Astrocyte (in vitro differentiated cells and primary cell): ENCODE data around the gene ZNF770. TPM values are rescaled to one million over a fixed set of nuclear protein-coding genes. Genes with fewer than 3 reads are reported as not detected.

ENCODE experiments used
- DNase-seq: peaks from one replicate; pipeline ENCODE4 v3.0.0-alpha.2; 2010; ENCODE audit warnings: low read depth
- FAIRE-seq: peaks from 2 replicates; lab custom pipeline; 2011; peaks lifted over from hg19 to GRCh38; lab: Jason Lieb, UNC
- H2AFZ ChIP-seq: 2 replicates; pipeline ENCODE4 v1.6.0; 2012; ENCODE audit warnings: low read depth, low read length, inconsistent platforms
- H3K27ac ChIP-seq: 2 replicates; pipeline ENCODE4 v1.5.1; 2011; ENCODE audit warnings: low read depth, low read length, inconsistent platforms
- H3K27me3 ChIP-seq: 2 replicates; pipeline ENCODE4 v1.6.0; 2011; ENCODE audit warnings: low read length, inconsistent platforms; ENCODE audit not compliant: insufficient read depth
- H3K36me3 ChIP-seq: 2 replicates; pipeline ENCODE4 v1.5.1; 2011; ENCODE audit warnings: low read length, inconsistent platforms; ENCODE audit not compliant: insufficient read depth
- H3K4me1 ChIP-seq: 2 replicates; pipeline ENCODE4 v1.5.1; 2011; ENCODE audit warnings: low read length, inconsistent platforms; ENCODE audit not compliant: insufficient read depth
- H3K4me2 ChIP-seq: 2 replicates; pipeline ENCODE4 v1.6.0; 2012; ENCODE audit warnings: low read length, inconsistent platforms
- H3K4me3 ChIP-seq: 2 replicates; pipeline ENCODE4 v1.5.1; 2011; ENCODE audit warnings: low read depth, mild to moderate bottlenecking, low read length, inconsistent platforms; ENCODE audit not compliant: insufficient read depth
- H3K79me2 ChIP-seq: 2 replicates; pipeline ENCODE4 v1.6.0; 2012; ENCODE audit warnings: mild to moderate bottlenecking, low read length, inconsistent platforms; ENCODE audit not compliant: insufficient read depth
- H3K9ac ChIP-seq: 2 replicates; pipeline ENCODE4 v1.6.0; 2012; ENCODE audit warnings: mild to moderate bottlenecking, low read length, inconsistent platforms
- H3K9me3 ChIP-seq: 2 replicates; pipeline ENCODE4 v1.5.1; 2012; ENCODE audit warnings: low read depth, mild to moderate bottlenecking, low read length, inconsistent platforms; ENCODE audit not compliant: insufficient read depth
- H4K20me1 ChIP-seq: 2 replicates; pipeline ENCODE4 v1.6.0; 2012; ENCODE audit warnings: low read length, inconsistent platforms; ENCODE audit not compliant: insufficient read depth
- H3K27ac Mint-ChIP-seq: one replicate; pipeline ENCODE4 v1.8.0; 2021; ENCODE audit warnings: mild to moderate bottlenecking, mixed read lengths; ENCODE audit not compliant: unreplicated experiment
- H3K27me3 Mint-ChIP-seq: one replicate; pipeline ENCODE4 v1.8.0; 2021; ENCODE audit warnings: low read depth, mixed read lengths; ENCODE audit not compliant: unreplicated experiment
- H3K36me3 Mint-ChIP-seq: one replicate; pipeline ENCODE4 v1.8.0; 2021; ENCODE audit warnings: low read depth, mixed read lengths; ENCODE audit not compliant: unreplicated experiment
- H3K4me1 Mint-ChIP-seq: one replicate; pipeline ENCODE4 v1.8.0; 2021; ENCODE audit warnings: low read depth, mixed read lengths; ENCODE audit not compliant: unreplicated experiment
- H3K4me3 Mint-ChIP-seq: one replicate; pipeline ENCODE4 v1.8.0; 2021; ENCODE audit warnings: mild to moderate bottlenecking, moderate library complexity, mixed read lengths; ENCODE audit not compliant: unreplicated experiment
- H3K9me3 Mint-ChIP-seq: one replicate; pipeline ENCODE4 v1.8.0; 2021; ENCODE audit warnings: mild to moderate bottlenecking, mixed read lengths; ENCODE audit not compliant: unreplicated experiment
- CTCF ChIP-seq: IDR thresholded peaks from 2 replicates; pipeline ENCODE4 v1.5.1; 2011; ENCODE audit warnings: low read depth, mild to moderate bottlenecking, inconsistent platforms, low read length, moderate library complexity; ENCODE audit not compliant: insufficient read depth
- EZH2 ChIP-seq: IDR thresholded peaks from 2 replicates; pipeline ENCODE4 v1.6.1; 2012; ENCODE audit warnings: mild to moderate bottlenecking, low read length, inconsistent platforms; ENCODE audit not compliant: insufficient read depth
- total RNA-seq: library from RNA; stranded (reverse); gene quantifications from 2 replicates; pipeline ENCODE4 v1.2.1, GENCODE V29; 2021

The ZNF770 gene
- total RNA-seq, 1 donor from 2014 or later, result 43.3 TPM

GRCh38 chr15:35014241-35014640, 26.2 kb upstream of the ZNF770 start:
- Histone ChIP-seq H3K79me2 (no peaks in the 10 kb centered on the region), H3K36me3 (no peaks in the 10 kb centered on the region), H3K4me1 (no peaks in the 10 kb centered on the region), H3K27ac (no peak overlapping the region), H3K27me3 (no peaks in the 10 kb centered on the region), H3K9me3 (no peaks in the 10 kb centered on the region), H3K4me2 (no peak overlapping the region), H3K9ac (no peak overlapping the region), H4K20me1 (no peaks in the 10 kb centered on the region), H3K4me3 (no peak overlapping the region), H2AFZ (no peak overlapping the region)
- no peak for FAIRE-seq
- no peaks in the 10 kb centered on the region for H3K36me3 Mint-ChIP-seq
- H3K27me3 Mint-ChIP-seq, result peaks cover 6% of the 10 kb centered on the region
- DNase-seq, result no peak
- H3K4me1 Mint-ChIP-seq, result peaks cover 5% of the 10 kb centered on the region
- no peak overlapping the region for H3K4me3 Mint-ChIP-seq
- no peaks in the 10 kb centered on the region for H3K9me3 Mint-ChIP-seq
- H3K27ac Mint-ChIP-seq, result no peak overlapping the region
- TF ChIP-seq CTCF, result no peak
- TF ChIP-seq EZH2, result no peak

GRCh38 chr15:35013370-35013769, 25.3 kb upstream of the ZNF770 start:
- TF ChIP-seq EZH2 (no peak), CTCF (no peak)
- Mint-ChIP-seq H3K4me1 (peaks cover 5% of the 10 kb centered on the region), H3K27me3 (peaks cover 6% of the 10 kb centered on the region), H3K36me3 (no peaks in the 10 kb centered on the region), H3K27ac (no peak overlapping the region), H3K4me3 (no peak overlapping the region), H3K9me3 (no peaks in the 10 kb centered on the region)
- H3K27me3 ChIP-seq, result no peaks in the 10 kb centered on the region
- no peaks in the 10 kb centered on the region for H3K79me2 ChIP-seq
- no peaks in the 10 kb centered on the region for H4K20me1 ChIP-seq
- FAIRE-seq (no peak), DNase-seq (no peak)
- H3K27ac ChIP-seq, result no peak overlapping the region
- H3K36me3 ChIP-seq, result no peaks in the 10 kb centered on the region
- H3K4me1 ChIP-seq, result no peaks in the 10 kb centered on the region
- H3K4me3 ChIP-seq, result no peak overlapping the region
- H3K9me3 ChIP-seq, result no peaks in the 10 kb centered on the region
- no peak overlapping the region for H2AFZ ChIP-seq
- H3K9ac ChIP-seq, result no peak overlapping the region
- H3K4me2 ChIP-seq, result no peak overlapping the region

GRCh38 chr15:35007397-35007796, 19.3 kb upstream of the ZNF770 start:
- H3K36me3 Mint-ChIP-seq, result no peaks in the 10 kb centered on the region
- H4K20me1 ChIP-seq, result no peaks in the 10 kb centered on the region
- H3K27ac ChIP-seq, result no peak overlapping the region
- H2AFZ ChIP-seq, result no peak overlapping the region
- H3K27me3 ChIP-seq, result peaks cover 6% of the 10 kb centered on the region
- no peaks in the 10 kb centered on the region for H3K27me3 Mint-ChIP-seq
- no peak overlapping the region for H3K9ac ChIP-seq
- H3K79me2 ChIP-seq, result no peaks in the 10 kb centered on the region
- H3K36me3 ChIP-seq, result no peaks in the 10 kb centered on the region
- DNase-seq, result no peak
- no peak overlapping the region for H3K27ac Mint-ChIP-seq
- H3K9me3 ChIP-seq, result no peaks in the 10 kb centered on the region
- no peak for FAIRE-seq
- H3K4me2 ChIP-seq, result no peak overlapping the region
- H3K4me1 ChIP-seq, result no peaks in the 10 kb centered on the region
- H3K9me3 Mint-ChIP-seq, result no peaks in the 10 kb centered on the region
- no peak overlapping the region for H3K4me3 ChIP-seq
- no peak overlapping the region for H3K4me3 Mint-ChIP-seq
- H3K4me1 Mint-ChIP-seq, result no peaks in the 10 kb centered on the region
- no peak for TF ChIP-seq CTCF
- TF ChIP-seq EZH2, result no peak
